SK-N-SH (cell line): Measurements from ENCODE around the gene C2orf42.

Experiments used
- EP300 ChIP-seq, 2 experiments: IDR thresholded peaks; 2 replicates each; pipeline versions ENCODE4 v1.4.0 to v1.6.1; 2012; ENCODE audit warnings: borderline replicate concordance in 1 of 2, low read depth in 1 of 2, low read length in 1 of 2
- USF2 ChIP-seq: fragments of 150-350 bp; IDR thresholded peaks from 2 replicates; pipeline ENCODE4 v1.6.1; 2017; ENCODE audit warnings: antibody characterized with exemption, low read length, low read depth, borderline replicate concordance
- TF ChIP-seq, protein P1 (sequence below): fragments of 200-600 bp; sonication (generic); IDR thresholded peaks from 2 replicates; pipeline ENCODE4 v1.6.1; 2017; ENCODE audit warnings: antibody characterized with exemption, mild to moderate bottlenecking, moderate library complexity

GRCh38 chr2:70126413-70126812 lies 64.4 kb downstream of the C2orf42 start:
- TF ChIP-seq, protein P1, sequence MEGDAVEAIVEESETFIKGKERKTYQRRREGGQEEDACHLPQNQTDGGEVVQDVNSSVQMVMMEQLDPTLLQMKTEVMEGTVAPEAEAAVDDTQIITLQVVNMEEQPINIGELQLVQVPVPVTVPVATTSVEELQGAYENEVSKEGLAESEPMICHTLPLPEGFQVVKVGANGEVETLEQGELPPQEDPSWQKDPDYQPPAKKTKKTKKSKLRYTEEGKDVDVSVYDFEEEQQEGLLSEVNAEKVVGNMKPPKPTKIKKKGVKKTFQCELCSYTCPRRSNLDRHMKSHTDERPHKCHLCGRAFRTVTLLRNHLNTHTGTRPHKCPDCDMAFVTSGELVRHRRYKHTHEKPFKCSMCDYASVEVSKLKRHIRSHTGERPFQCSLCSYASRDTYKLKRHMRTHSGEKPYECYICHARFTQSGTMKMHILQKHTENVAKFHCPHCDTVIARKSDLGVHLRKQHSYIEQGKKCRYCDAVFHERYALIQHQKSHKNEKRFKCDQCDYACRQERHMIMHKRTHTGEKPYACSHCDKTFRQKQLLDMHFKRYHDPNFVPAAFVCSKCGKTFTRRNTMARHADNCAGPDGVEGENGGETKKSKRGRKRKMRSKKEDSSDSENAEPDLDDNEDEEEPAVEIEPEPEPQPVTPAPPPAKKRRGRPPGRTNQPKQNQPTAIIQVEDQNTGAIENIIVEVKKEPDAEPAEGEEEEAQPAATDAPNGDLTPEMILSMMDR = no peak
- no peak for TF ChIP-seq EP300 (IDR thresholded peaks at IDR 0.05; ENCODE audit: borderline replicate concordance in 1 of 2, low read depth in 1 of 2, low read length in 1 of 2)
- TF ChIP-seq USF2 = no peak
